HL-60 (cell line): ENCODE measurements around the gene NEDD8.

Experiments used
- DNase-seq, 2 experiments: peaks; one replicate each; pipeline ENCODE4 v3.0.0-alpha.2; 2010 to 2020; ENCODE audit warnings: low read depth in 1 of 2, low spot score in 1 of 2
- H3K27ac ChIP-seq: fragments of 250-450 bp; sonication (Bioruptor Pico); replicated peaks from 2 replicates; pipeline ENCODE4 v1.5.1; 2020; ENCODE audit warnings: mild to moderate bottlenecking, moderate library complexity
- H3K27me3 ChIP-seq: fragments of 250-450 bp; sonication (Bioruptor Pico); 2 replicates; pipeline ENCODE4 v1.5.1; 2021; ENCODE audit warnings: mild to moderate bottlenecking, moderate library complexity; ENCODE audit not compliant: insufficient read depth, poor library complexity, severe bottlenecking
- H3K4me3 ChIP-seq: replicated peaks from 2 replicates; pipeline ENCODE4 v1.5.1; 2011; ENCODE audit warnings: mild to moderate bottlenecking, control low read depth, low read length; ENCODE audit not compliant: insufficient read depth
- CTCF ChIP-seq: IDR thresholded peaks from one replicate; pipeline ENCODE4 v1.5.1; 2011; ENCODE audit warnings: low read length, control low read depth, inconsistent platforms; ENCODE audit not compliant: insufficient read depth
- GABPA ChIP-seq: IDR thresholded peaks from 2 replicates; pipeline ENCODE4 v1.6.1; 2012; ENCODE audit warnings: low read depth
- POLR2AphosphoS5 ChIP-seq: IDR thresholded peaks from 2 replicates; pipeline ENCODE4 v1.6.1; 2012; ENCODE audit warnings: low read depth
- SPI1 ChIP-seq: IDR thresholded peaks from 2 replicates; pipeline ENCODE4 v1.6.1; 2012; ENCODE audit warnings: low read depth, mild to moderate bottlenecking, borderline replicate concordance
- TF ChIP-seq, protein P1 (sequence below): IDR thresholded peaks from 2 replicates; pipeline ENCODE4 v1.6.1; 2012; ENCODE audit warnings: low read depth; ENCODE audit not compliant: insufficient replicate concordance

NEDD8 gene

DNA sequence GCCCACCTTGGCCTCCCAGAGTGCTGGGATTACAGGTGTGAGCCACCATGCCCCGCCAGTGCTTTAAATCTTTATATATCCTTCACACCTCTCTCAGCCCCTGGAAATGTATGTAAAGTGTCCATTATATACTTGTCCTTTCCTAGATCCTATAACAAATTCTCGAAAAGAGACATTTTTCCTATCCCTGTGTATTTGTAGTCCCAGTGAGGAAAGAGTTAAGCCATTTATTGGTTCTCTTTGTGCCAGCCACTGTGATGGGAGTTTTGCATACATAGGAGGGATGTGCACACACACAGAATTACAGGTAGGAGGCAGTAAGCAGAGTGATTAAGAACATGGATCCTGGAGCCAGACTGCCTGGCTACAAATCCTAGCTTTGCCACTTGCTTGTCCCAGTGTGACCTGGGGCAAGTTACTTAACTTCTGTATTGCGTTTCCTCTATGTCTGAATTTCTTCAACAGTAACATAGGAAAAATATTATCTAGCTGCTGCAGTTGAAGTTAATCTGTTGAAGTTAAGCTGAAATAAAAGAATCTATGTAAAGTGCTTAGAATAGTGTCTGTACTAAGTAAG is 41.3 kb upstream of the NEDD8 start:
- peak; percentile 28 to 72 for DNase-seq
- H3K4me3 ChIP-seq, result no peak overlapping the region
- H3K27me3 ChIP-seq, result no peaks in the 10 kb centered on the region
- H3K27ac ChIP-seq, result peak overlapping the region; percentile 31
- no peak for TF ChIP-seq POLR2AphosphoS5
- no peak for TF ChIP-seq GABPA
- TF ChIP-seq CTCF, result no peak
- TF ChIP-seq, protein P1, sequence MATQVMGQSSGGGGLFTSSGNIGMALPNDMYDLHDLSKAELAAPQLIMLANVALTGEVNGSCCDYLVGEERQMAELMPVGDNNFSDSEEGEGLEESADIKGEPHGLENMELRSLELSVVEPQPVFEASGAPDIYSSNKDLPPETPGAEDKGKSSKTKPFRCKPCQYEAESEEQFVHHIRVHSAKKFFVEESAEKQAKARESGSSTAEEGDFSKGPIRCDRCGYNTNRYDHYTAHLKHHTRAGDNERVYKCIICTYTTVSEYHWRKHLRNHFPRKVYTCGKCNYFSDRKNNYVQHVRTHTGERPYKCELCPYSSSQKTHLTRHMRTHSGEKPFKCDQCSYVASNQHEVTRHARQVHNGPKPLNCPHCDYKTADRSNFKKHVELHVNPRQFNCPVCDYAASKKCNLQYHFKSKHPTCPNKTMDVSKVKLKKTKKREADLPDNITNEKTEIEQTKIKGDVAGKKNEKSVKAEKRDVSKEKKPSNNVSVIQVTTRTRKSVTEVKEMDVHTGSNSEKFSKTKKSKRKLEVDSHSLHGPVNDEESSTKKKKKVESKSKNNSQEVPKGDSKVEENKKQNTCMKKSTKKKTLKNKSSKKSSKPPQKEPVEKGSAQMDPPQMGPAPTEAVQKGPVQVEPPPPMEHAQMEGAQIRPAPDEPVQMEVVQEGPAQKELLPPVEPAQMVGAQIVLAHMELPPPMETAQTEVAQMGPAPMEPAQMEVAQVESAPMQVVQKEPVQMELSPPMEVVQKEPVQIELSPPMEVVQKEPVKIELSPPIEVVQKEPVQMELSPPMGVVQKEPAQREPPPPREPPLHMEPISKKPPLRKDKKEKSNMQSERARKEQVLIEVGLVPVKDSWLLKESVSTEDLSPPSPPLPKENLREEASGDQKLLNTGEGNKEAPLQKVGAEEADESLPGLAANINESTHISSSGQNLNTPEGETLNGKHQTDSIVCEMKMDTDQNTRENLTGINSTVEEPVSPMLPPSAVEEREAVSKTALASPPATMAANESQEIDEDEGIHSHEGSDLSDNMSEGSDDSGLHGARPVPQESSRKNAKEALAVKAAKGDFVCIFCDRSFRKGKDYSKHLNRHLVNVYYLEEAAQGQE, result no peak
- TF ChIP-seq SPI1, result no peak

- TF ChIP-seq GABPA (no peak), POLR2AphosphoS5 (no peak)
- no peak overlapping the region for H3K4me3 ChIP-seq
Observed at GRCh38 chr14:24272467-24272866, 40.3 kb upstream of the NEDD8 start.

DNA sequence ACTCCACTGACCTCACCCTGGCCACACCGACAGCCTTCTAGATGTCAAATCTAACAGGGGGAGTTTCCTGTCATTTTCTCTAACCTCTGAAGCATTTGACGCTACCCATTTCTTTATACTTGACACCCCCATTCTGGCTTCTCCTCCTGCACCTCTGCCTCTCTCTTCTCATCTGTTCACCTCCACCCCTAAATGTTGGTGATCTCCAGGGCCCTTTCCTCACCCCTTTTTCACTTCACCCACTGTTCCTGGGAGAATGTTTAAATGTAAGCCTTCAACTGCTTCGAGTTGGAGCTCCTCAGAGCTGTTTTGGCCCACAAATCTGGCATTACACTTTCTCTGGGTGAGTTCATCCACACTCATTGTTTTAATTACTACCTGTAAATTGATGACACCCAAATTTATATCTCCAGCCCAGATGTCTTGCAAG is 39.7 kb upstream of the NEDD8 start:
- TF ChIP-seq CTCF (no peak), GABPA (no peak), SPI1 (no peak), POLR2AphosphoS5 (no peak)
- TF ChIP-seq, protein P1, result no peak
- DNase-seq, result no peak
- Histone ChIP-seq H3K27me3 (no peaks in the 10 kb centered on the region), H3K27ac (peak overlapping the region; percentile 97), H3K4me3 (peak overlapping the region; percentile 71)

More at GRCh38 chr14:24272467-24272866, 40.3 kb upstream of the NEDD8 start:
- Histone ChIP-seq H3K27ac (no peak overlapping the region; the same call in 1 of the 2 replicates), H3K27me3 (no peaks in the 10 kb centered on the region)
- DNase-seq, result no peak

DNA sequence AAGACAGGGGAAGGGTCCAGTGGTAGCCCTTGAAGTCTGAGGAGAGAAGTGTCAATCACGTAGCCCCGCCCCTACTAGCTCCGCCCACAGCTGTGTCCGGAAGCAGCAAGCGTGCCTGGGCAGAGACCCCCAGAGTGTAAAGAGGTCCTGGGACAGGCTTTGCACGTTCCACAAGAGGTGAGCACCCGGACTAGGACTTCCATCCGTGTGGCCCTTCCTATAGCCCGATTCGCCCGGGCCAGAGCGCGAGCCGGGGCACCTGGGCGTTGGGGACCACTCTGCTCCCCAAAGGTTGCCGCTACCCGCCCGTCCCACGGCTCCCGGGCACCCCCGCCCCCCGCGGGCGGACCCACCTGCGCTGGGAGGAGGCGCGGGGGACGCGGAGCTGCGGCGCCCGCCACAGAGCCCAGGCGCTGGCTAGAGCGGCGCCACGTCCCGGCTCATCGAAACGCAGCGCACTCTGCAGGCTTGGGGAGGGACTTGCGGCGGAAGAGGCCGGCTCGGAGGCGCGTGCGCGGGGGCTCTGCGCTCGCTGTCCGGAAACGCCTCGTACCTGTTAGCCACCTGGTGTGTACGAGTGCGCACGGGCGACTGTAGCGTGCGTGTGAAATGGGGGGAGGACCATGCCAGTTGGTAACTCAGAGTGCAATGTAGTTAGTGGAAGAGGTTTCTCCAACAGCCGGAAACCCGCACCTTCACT is 39.1 kb upstream of the NEDD8 start, which contains the start of gene RABGGTA:
Gene RABGGTA (minus strand): TSS at position 464 of the 700 bp plus-strand sequence. CDS start 482 bp downstream, outside the sequence.
- Histone ChIP-seq H3K27ac (peak within 1 kb of the TSS; percentile 97), H3K27me3 (no peaks in the 10 kb centered on the region), H3K4me3 (peak within 1 kb of the TSS; percentile 71)
- DNase-seq, result peak; percentile 86 to 87
- peak; percentile 97 for TF ChIP-seq POLR2AphosphoS5
- TF ChIP-seq, protein P1, result peak; percentile 54
- no peak for TF ChIP-seq SPI1
- TF ChIP-seq GABPA, result peak; percentile 46; the same call in 1 of the 2 replicates
- peak; percentile 67 for TF ChIP-seq CTCF
